GM23338 (cell line): ENCODE data around the gene SLC25A30. TPM values are rescaled to one million over a fixed set of nuclear protein-coding genes. Genes with fewer than 3 reads are reported as not detected.

Experiments
- ATAC-seq: fragments of 200-7000 bp; cut with Tn5 transposase; 3 replicates; pipeline ENCODE4 v1.9.1; 2020
- DNase-seq: peaks from one replicate; pipeline ENCODE4 v3.0.0-alpha.2; 2015; ENCODE audit warnings: low spot score
- H2AFZ ChIP-seq: fragments of 200-600 bp; sonication (generic); 2 replicates; pipeline ENCODE4 v1.8.0; 2016; ENCODE audit warnings: antibody characterized with exemption, mild to moderate bottlenecking, moderate library complexity
- H3F3A ChIP-seq: fragments of 200-600 bp; sonication (generic); replicated peaks from 2 replicates; pipeline ENCODE4 v1.8.0; 2017; ENCODE audit warnings: antibody characterized with exemption, mixed run types, low read depth
- H3K27ac ChIP-seq: fragments of 200-600 bp; sonication (generic); 2 replicates; pipeline ENCODE4 v1.6.1; 2016; ENCODE audit warnings: low read depth
- H3K27me3 ChIP-seq: fragments of 200-600 bp; sonication (generic); 2 replicates; pipeline ENCODE4 v1.8.0; 2016; ENCODE audit warnings: mild to moderate bottlenecking, mixed run types, moderate library complexity; ENCODE audit not compliant: insufficient read depth
- H3K36me3 ChIP-seq: fragments of 200-600 bp; sonication (generic); 2 replicates; pipeline ENCODE4 v1.8.0; 2016; ENCODE audit warnings: mild to moderate bottlenecking; ENCODE audit not compliant: insufficient read depth
- H3K4me1 ChIP-seq: fragments of 200-600 bp; sonication (generic); 2 replicates; pipeline ENCODE4 v1.8.0; 2016; ENCODE audit warnings: mild to moderate bottlenecking, moderate library complexity; ENCODE audit not compliant: insufficient read depth
- H3K4me2 ChIP-seq: fragments of 200-600 bp; sonication (generic); 2 replicates; pipeline ENCODE4 v1.7.1; 2017; ENCODE audit warnings: mixed run types
- H3K4me3 ChIP-seq: fragments of 200-600 bp; sonication (generic); 2 replicates; pipeline ENCODE4 v1.6.1; 2016; ENCODE audit warnings: mixed run types
- H3K79me2 ChIP-seq: fragments of 200-600 bp; sonication (generic); replicated peaks from 2 replicates; pipeline ENCODE4 v1.8.0; 2017; ENCODE audit warnings: mild to moderate bottlenecking; ENCODE audit not compliant: insufficient read depth
- H3K9me2 ChIP-seq: fragments of 200-600 bp; sonication (generic); 2 replicates; pipeline ENCODE4 v1.8.0; 2017; ENCODE audit not compliant: insufficient read depth
- H4K20me1 ChIP-seq: fragments of 200-600 bp; sonication (generic); replicated peaks from 2 replicates; pipeline ENCODE4 v1.8.0; 2017; ENCODE audit warnings: mild to moderate bottlenecking; ENCODE audit not compliant: insufficient read depth
- H3K27ac Mint-ChIP-seq: 2 replicates; pipeline ENCODE4 v1.8.0; 2020; ENCODE audit warnings: inconsistent platforms, mild to moderate bottlenecking, moderate library complexity, mixed read lengths
- H3K27me3 Mint-ChIP-seq: 3 replicates; pipeline ENCODE4 v1.8.0; 2022; ENCODE audit warnings: low read depth, mild to moderate bottlenecking, moderate library complexity, mixed read lengths, inconsistent platforms; ENCODE audit not compliant: insufficient read depth, poor library complexity
- H3K36me3 Mint-ChIP-seq: 3 replicates; pipeline ENCODE4 v1.8.0; 2021; ENCODE audit warnings: low read depth, mild to moderate bottlenecking, inconsistent platforms, moderate library complexity, mixed read lengths
- H3K4me1 Mint-ChIP-seq: 3 replicates; pipeline ENCODE4 v1.8.0; 2020; ENCODE audit warnings: mild to moderate bottlenecking, inconsistent platforms, mixed read lengths
- H3K4me3 Mint-ChIP-seq: 3 replicates; pipeline ENCODE4 v1.8.0; 2021; ENCODE audit warnings: moderate library complexity, mild to moderate bottlenecking, inconsistent platforms, mixed read lengths
- H3K9me3 Mint-ChIP-seq: 3 replicates; pipeline ENCODE4 v1.8.0; 2020; ENCODE audit warnings: moderate library complexity, mild to moderate bottlenecking, inconsistent platforms, mixed read lengths
- CREB1 ChIP-seq: fragments of 250-450 bp; sonication (Bioruptor Pico); IDR thresholded peaks from 2 replicates; pipeline ENCODE4 v1.5.0; 2020; ENCODE audit warnings: low read depth, mild to moderate bottlenecking, moderate library complexity
- CTCF ChIP-seq, 2 experiments: fragments of 200-600 bp in 1 of 2; sonication (generic) in 1 of 2; conservative IDR thresholded peaks; 2 replicates each; pipeline versions ENCODE4 v1.5.1 to v1.6.1; 2016 to 2017; ENCODE audit warnings: antibody characterized with exemption in 2 of 2, low read depth in 2 of 2, mild to moderate bottlenecking in 2 of 2, moderate library complexity in 1 of 2
- EZH2 ChIP-seq: fragments of 200-600 bp; sonication (generic); IDR thresholded peaks from one replicate; pipeline ENCODE4 v1.8.0; 2017; ENCODE audit warnings: antibody characterized with exemption, mild to moderate bottlenecking, low read depth; ENCODE audit not compliant: unreplicated experiment
- EZH2phosphoT487 ChIP-seq: fragments of 200-600 bp; sonication (generic); IDR thresholded peaks from one replicate; pipeline ENCODE4 v1.8.1; 2018; ENCODE audit warnings: antibody characterized with exemption; ENCODE audit not compliant: unreplicated experiment
- JUNB ChIP-seq: IDR thresholded peaks from one replicate; pipeline ENCODE4 v1.6.1; 2016; ENCODE audit warnings: antibody characterized with exemption; ENCODE audit not compliant: unreplicated experiment
- NANOG ChIP-seq: IDR thresholded peaks from 2 replicates; pipeline ENCODE4 v1.6.1; 2016; ENCODE audit warnings: antibody characterized with exemption, borderline replicate concordance
- POLR2AphosphoS5 ChIP-seq: IDR thresholded peaks from 2 replicates; pipeline ENCODE4 v1.6.1; 2016; ENCODE audit warnings: antibody characterized with exemption, low read depth
- REST ChIP-seq: IDR thresholded peaks from one replicate; pipeline ENCODE4 v1.6.1; 2018; ENCODE audit warnings: antibody characterized with exemption; ENCODE audit not compliant: unreplicated experiment
- STAT1 ChIP-seq: IDR thresholded peaks from one replicate; pipeline ENCODE4 v1.6.1; 2016; ENCODE audit warnings: antibody characterized with exemption; ENCODE audit not compliant: unreplicated experiment
- ZNF331 ChIP-seq: fragments of 250-450 bp; sonication (Bioruptor Pico); IDR thresholded peaks from 2 replicates; pipeline ENCODE4 v1.5.0; 2020; ENCODE audit warnings: low read depth, mild to moderate bottlenecking, moderate library complexity
- polyA plus RNA-seq: library from polyadenylated mRNA; unstranded; fragments of >200 nt; fragmentation: Nextera tagmentation; extraction: Ambion mirVana; gene quantifications from 2 replicates; pipeline ENCODE4 v1.2.1, GENCODE V29; 2016
- total RNA-seq: library from RNA; depleted of rRNA; stranded (reverse); fragments of >200 nt; shearing (Covaris generic); gene quantifications from 2 replicates; pipeline ENCODE4 v1.2.3, GENCODE V29; 2014
- TF ChIP-seq, protein P1 (sequence below): IDR thresholded peaks from 2 replicates; pipeline ENCODE4 v1.6.1; 2016; ENCODE audit warnings: antibody characterized with exemption

SLC25A30 gene
- total and polyA plus RNA-seq, 2 experiments from 2014 or later: 2.0 to 7.5 TPM

DNA sequence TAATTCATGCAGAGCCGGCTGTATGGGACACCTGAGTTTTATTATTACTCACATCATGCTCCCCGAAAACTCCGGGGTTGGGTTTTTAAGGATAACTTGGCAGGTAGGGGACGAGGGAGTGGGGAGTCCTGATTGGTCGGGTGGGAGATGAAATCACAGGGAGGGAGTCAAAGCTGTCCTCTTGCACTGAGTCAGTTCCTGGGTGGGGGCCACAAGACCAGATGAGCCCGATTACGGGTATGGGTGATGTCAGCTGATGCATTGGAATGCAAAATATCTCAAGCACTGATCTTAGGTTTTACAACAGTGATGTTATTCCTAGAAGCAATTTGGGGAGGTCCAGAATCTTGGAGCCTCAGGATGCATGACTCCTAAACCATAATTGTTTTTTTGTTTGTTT, 28.0 kb upstream of the SLC25A30 start:
- TF ChIP-seq EZH2phosphoT487 (no peak), ZNF331 (CRISPR knock-in tag) (no peak), NANOG (no peak), CTCF (conservative IDR thresholded peaks at IDR 0.05; ENCODE audit: low read depth in 2 of 2) (no peak), EZH2 (no peak), CREB1 (no peak)
- peaks cover 4% of the 10 kb centered on the region for H3K27me3 Mint-ChIP-seq
- peaks cover 5% of the 10 kb centered on the region; the same call in 1 of the 3 replicates for H3K4me1 Mint-ChIP-seq
- Histone ChIP-seq H2AFZ (0 out of 2 replicates have a peak overlapping the region, but pooled peaks have one; percentile 28), H3K4me3 (no peak overlapping the region), H3K27ac (no peak overlapping the region), H3K27me3 (no peaks in the 10 kb centered on the region), H3K79me2 (no peaks in the 10 kb centered on the region), H3K9me2 (no peaks in the 10 kb centered on the region), H3F3A (no peaks in the 10 kb centered on the region), H3K4me1 (peaks cover 7% of the 10 kb centered on the region; the same call in 1 of the 2 replicates), H4K20me1 (no peaks in the 10 kb centered on the region), H3K4me2 (no peak overlapping the region), H3K36me3 (no peaks in the 10 kb centered on the region)
- no peak overlapping the region for H3K27ac Mint-ChIP-seq
- no peaks in the 10 kb centered on the region for H3K9me3 Mint-ChIP-seq
- no peaks in the 10 kb centered on the region for H3K36me3 Mint-ChIP-seq
- no peak overlapping the region for H3K4me3 Mint-ChIP-seq
- ATAC-seq: no peak
- DNase-seq: no peak

DNA sequence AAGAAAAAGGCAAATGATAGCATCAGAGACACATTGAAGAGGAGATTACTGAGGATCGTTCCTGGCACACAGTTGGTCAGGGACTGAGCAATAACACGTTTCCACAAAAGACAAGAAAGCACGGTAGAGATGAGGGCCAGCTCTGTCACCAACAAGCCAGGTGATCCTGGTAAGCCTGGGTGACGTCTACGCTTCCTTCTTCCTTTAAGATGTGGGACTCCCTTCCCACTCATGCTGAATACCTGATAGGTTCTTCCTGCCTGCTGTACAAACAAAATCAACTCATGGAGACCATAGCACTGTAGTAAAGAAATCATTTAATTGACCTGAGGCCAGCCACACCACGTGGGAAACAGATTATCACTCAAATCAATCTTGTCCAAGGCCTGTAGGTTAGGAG, 26.9 kb upstream of the SLC25A30 start:
- no peak overlapping the region for H3K27ac ChIP-seq
- peaks cover 7% of the 10 kb centered on the region; the same call in 1 of the 2 replicates for H3K4me1 ChIP-seq
- DNase-seq: no peak
- no peak for ATAC-seq
- Mint-ChIP-seq H3K27ac (no peak overlapping the region), H3K4me1 (peaks cover 5% of the 10 kb centered on the region; the same call in 1 of the 3 replicates), H3K27me3 (peaks cover 4% of the 10 kb centered on the region), H3K9me3 (no peaks in the 10 kb centered on the region), H3K4me3 (no peak overlapping the region), H3K36me3 (no peaks in the 10 kb centered on the region)
- H3K4me2 ChIP-seq: no peak overlapping the region
- H2AFZ ChIP-seq: no peak overlapping the region
- no peaks in the 10 kb centered on the region for H4K20me1 ChIP-seq
- no peaks in the 10 kb centered on the region for H3K79me2 ChIP-seq
- H3K36me3 ChIP-seq: no peaks in the 10 kb centered on the region
- H3K27me3 ChIP-seq: no peaks in the 10 kb centered on the region
- no peaks in the 10 kb centered on the region for H3K9me2 ChIP-seq
- H3F3A ChIP-seq: no peaks in the 10 kb centered on the region
- no peak overlapping the region for H3K4me3 ChIP-seq
- TF ChIP-seq JUNB: no peak
- TF ChIP-seq, protein P1, sequence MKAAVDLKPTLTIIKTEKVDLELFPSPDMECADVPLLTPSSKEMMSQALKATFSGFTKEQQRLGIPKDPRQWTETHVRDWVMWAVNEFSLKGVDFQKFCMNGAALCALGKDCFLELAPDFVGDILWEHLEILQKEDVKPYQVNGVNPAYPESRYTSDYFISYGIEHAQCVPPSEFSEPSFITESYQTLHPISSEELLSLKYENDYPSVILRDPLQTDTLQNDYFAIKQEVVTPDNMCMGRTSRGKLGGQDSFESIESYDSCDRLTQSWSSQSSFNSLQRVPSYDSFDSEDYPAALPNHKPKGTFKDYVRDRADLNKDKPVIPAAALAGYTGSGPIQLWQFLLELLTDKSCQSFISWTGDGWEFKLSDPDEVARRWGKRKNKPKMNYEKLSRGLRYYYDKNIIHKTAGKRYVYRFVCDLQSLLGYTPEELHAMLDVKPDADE: no peak
- no peak for TF ChIP-seq EZH2
- no peak for TF ChIP-seq POLR2AphosphoS5
- no peak for TF ChIP-seq NANOG
- TF ChIP-seq CTCF (conservative IDR thresholded peaks at IDR 0.05; ENCODE audit: low read depth in 2 of 2): no peak
- TF ChIP-seq EZH2phosphoT487: no peak
- TF ChIP-seq ZNF331 (CRISPR knock-in tag): no peak
- TF ChIP-seq STAT1: no peak
- no peak for TF ChIP-seq REST
